ENCODE results near the gene AGFG1.

Gene AGFG1

DNA sequence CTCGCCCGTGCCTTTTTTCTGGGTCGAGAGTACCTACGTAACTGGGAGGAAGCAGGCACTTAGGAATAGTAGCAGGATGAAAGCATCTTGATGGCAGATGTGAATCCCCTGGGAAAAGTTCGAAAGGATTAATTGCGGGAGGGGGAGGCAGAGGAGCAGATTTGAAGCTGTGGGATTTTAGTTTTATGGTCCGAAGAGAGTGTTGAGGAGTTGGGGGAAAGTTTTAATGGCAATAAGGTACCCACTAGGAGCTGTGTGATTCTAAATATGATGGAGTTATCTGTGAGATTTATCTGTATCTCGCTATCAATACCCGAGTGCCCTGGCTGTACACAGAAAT lies 1.1 kb downstream of the AGFG1 start:
- peak; percentile 10 for ATAC-seq
- TF ChIP-seq, protein P1, sequence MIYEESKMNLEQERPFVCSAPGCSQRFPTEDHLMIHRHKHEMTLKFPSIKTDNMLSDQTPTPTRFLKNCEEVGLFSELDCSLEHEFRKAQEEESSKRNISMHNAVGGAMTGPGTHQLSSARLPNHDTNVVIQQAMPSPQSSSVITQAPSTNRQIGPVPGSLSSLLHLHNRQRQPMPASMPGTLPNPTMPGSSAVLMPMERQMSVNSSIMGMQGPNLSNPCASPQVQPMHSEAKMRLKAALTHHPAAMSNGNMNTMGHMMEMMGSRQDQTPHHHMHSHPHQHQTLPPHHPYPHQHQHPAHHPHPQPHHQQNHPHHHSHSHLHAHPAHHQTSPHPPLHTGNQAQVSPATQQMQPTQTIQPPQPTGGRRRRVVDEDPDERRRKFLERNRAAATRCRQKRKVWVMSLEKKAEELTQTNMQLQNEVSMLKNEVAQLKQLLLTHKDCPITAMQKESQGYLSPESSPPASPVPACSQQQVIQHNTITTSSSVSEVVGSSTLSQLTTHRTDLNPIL (CRISPR knock-in tag; IDR thresholded peaks at IDR 0.05; ENCODE audit: low read depth): no peak
- TF ChIP-seq TCF4 (CRISPR knock-in tag; IDR thresholded peaks at IDR 0.05; ENCODE audit: borderline replicate concordance) (no peak), RARB (CRISPR knock-in tag; IDR thresholded peaks at IDR 0.05) (no peak), PPARA (CRISPR knock-in tag; IDR thresholded peaks at IDR 0.05; ENCODE audit: borderline replicate concordance) (no peak), SNAI2 (CRISPR knock-in tag; IDR thresholded peaks at IDR 0.05) (no peak), ZNF70 (CRISPR knock-in tag; IDR thresholded peaks at IDR 0.05) (no peak), ESRRG (CRISPR knock-in tag; IDR thresholded peaks at IDR 0.05) (no peak)

DNA sequence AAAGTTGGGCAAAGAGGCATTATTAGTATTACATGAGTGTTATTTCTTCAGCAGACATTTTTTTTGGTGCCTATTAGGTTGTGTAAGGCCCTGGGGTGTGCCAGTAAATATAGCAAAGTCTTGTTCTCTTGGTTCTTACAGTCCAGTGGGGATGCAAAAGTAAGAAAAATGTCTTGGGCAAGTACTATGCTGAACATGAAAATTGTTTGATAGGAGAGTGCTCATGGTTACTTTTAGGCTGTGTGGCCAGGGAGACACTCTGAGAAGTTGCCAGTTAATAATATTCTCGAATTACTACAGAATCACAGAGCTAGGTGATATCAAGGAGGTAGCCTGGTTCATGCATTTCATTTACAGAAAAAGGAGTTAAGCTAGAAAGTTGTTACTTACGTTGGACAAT lies 1.9 kb downstream of the AGFG1 start:
- ATAC-seq: no peak
- TF ChIP-seq ZNF70 (CRISPR knock-in tag; IDR thresholded peaks at IDR 0.05) (no peak), ZFP30 (CRISPR knock-in tag; IDR thresholded peaks at IDR 0.05) (no peak), ZNF8 (CRISPR knock-in tag; IDR thresholded peaks at IDR 0.05) (no peak), TCF4 (CRISPR knock-in tag; IDR thresholded peaks at IDR 0.05; ENCODE audit: borderline replicate concordance) (no peak), ARNTL (CRISPR knock-in tag; IDR thresholded peaks at IDR 0.05; ENCODE audit: borderline replicate concordance, low read depth) (no peak), CSDC2 (CRISPR knock-in tag; IDR thresholded peaks at IDR 0.05) (no peak), ZNF565 (CRISPR knock-in tag; conservative IDR thresholded peaks at IDR 0.05; ENCODE audit: low read depth) (no peak), OSR1 (CRISPR knock-in tag; IDR thresholded peaks at IDR 0.05) (no peak), ISL1 (CRISPR knock-in tag; IDR thresholded peaks at IDR 0.05) (no peak), ZC3H10 (CRISPR knock-in tag; IDR thresholded peaks at IDR 0.05) (no peak), PPARA (CRISPR knock-in tag; IDR thresholded peaks at IDR 0.05; ENCODE audit: borderline replicate concordance) (no peak), ZFP3 (CRISPR knock-in tag; IDR thresholded peaks at IDR 0.05) (no peak), TOX (CRISPR knock-in tag; IDR thresholded peaks at IDR 0.05; ENCODE audit: borderline replicate concordance) (no peak), BACH2 (CRISPR knock-in tag; IDR thresholded peaks at IDR 0.05; ENCODE audit: borderline replicate concordance) (no peak)
- TF ChIP-seq, protein P2, sequence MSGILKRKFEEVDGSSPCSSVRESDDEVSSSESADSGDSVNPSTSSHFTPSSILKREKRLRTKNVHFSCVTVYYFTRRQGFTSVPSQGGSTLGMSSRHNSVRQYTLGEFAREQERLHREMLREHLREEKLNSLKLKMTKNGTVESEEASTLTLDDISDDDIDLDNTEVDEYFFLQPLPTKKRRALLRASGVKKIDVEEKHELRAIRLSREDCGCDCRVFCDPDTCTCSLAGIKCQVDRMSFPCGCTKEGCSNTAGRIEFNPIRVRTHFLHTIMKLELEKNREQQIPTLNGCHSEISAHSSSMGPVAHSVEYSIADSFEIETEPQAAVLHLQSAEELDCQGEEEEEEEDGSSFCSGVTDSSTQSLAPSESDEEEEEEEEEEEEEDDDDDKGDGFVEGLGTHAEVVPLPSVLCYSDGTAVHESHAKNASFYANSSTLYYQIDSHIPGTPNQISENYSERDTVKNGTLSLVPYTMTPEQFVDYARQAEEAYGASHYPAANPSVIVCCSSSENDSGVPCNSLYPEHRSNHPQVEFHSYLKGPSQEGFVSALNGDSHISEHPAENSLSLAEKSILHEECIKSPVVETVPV (CRISPR knock-in tag; IDR thresholded peaks at IDR 0.05): no peak
- TF ChIP-seq, protein P3, sequence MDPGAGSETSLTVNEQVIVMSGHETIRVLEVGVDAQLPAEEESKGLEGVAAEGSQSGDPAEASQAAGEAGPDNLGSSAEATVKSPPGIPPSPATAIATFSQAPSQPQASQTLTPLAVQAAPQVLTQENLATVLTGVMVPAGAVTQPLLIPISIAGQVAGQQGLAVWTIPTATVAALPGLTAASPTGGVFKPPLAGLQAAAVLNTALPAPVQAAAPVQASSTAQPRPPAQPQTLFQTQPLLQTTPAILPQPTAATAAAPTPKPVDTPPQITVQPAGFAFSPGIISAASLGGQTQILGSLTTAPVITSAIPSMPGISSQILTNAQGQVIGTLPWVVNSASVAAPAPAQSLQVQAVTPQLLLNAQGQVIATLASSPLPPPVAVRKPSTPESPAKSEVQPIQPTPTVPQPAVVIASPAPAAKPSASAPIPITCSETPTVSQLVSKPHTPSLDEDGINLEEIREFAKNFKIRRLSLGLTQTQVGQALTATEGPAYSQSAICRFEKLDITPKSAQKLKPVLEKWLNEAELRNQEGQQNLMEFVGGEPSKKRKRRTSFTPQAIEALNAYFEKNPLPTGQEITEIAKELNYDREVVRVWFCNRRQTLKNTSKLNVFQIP (CRISPR knock-in tag; IDR thresholded peaks at IDR 0.05; ENCODE audit: borderline replicate concordance, low read depth): no peak
- TF ChIP-seq, protein P4, sequence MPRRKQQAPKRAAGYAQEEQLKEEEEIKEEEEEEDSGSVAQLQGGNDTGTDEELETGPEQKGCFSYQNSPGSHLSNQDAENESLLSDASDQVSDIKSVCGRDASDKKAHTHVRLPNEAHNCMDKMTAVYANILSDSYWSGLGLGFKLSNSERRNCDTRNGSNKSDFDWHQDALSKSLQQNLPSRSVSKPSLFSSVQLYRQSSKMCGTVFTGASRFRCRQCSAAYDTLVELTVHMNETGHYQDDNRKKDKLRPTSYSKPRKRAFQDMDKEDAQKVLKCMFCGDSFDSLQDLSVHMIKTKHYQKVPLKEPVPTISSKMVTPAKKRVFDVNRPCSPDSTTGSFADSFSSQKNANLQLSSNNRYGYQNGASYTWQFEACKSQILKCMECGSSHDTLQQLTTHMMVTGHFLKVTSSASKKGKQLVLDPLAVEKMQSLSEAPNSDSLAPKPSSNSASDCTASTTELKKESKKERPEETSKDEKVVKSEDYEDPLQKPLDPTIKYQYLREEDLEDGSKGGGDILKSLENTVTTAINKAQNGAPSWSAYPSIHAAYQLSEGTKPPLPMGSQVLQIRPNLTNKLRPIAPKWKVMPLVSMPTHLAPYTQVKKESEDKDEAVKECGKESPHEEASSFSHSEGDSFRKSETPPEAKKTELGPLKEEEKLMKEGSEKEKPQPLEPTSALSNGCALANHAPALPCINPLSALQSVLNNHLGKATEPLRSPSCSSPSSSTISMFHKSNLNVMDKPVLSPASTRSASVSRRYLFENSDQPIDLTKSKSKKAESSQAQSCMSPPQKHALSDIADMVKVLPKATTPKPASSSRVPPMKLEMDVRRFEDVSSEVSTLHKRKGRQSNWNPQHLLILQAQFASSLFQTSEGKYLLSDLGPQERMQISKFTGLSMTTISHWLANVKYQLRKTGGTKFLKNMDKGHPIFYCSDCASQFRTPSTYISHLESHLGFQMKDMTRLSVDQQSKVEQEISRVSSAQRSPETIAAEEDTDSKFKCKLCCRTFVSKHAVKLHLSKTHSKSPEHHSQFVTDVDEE (CRISPR knock-in tag; IDR thresholded peaks at IDR 0.05): no peak
- TF ChIP-seq, protein P1 (CRISPR knock-in tag; IDR thresholded peaks at IDR 0.05; ENCODE audit: low read depth): no peak
- TF ChIP-seq, protein P5, sequence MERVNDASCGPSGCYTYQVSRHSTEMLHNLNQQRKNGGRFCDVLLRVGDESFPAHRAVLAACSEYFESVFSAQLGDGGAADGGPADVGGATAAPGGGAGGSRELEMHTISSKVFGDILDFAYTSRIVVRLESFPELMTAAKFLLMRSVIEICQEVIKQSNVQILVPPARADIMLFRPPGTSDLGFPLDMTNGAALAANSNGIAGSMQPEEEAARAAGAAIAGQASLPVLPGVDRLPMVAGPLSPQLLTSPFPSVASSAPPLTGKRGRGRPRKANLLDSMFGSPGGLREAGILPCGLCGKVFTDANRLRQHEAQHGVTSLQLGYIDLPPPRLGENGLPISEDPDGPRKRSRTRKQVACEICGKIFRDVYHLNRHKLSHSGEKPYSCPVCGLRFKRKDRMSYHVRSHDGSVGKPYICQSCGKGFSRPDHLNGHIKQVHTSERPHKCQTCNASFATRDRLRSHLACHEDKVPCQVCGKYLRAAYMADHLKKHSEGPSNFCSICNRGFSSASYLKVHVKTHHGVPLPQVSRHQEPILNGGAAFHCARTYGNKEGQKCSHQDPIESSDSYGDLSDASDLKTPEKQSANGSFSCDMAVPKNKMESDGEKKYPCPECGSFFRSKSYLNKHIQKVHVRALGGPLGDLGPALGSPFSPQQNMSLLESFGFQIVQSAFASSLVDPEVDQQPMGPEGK (CRISPR knock-in tag; IDR thresholded peaks at IDR 0.05; ENCODE audit: borderline replicate concordance): no peak
